NCI-H2107 treated with DMSO at 0.1 percent for 48 hours (cell line): ENCODE results near the gene DENND4A.
"Not testable (repeated sequence)": the region's sequence is repeated elsewhere in the genome, so short reads cannot be mapped to it uniquely, and the experiment has no call there.

Source experiments
- DNase-seq: peaks from one replicate; lab custom pipeline; 2025; ENCODE audit not compliant: unreplicated experiment; lab: John Stamatoyannopoulos, UW

The DENND4A gene

DNA sequence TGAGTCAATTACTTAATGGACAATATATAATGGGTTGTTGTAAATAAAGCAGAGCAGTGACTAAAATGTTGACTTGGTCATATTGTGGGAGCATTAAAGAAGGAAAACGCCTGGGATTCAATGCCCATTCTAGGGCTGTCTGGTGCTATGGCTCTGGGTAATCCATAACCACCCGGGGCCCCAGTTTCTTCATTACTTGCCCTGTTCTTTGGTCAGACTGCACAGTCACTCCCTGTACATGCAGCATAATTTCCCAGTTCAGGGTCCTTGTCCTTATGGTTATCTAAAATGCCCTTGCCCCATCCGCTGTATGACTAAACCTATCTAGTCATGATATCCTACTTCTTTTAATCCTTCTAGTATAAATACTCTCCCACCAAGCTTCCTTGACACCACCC, 27.5 kb upstream of the DENND4A start:
- DNase-seq = no peak

DNA sequence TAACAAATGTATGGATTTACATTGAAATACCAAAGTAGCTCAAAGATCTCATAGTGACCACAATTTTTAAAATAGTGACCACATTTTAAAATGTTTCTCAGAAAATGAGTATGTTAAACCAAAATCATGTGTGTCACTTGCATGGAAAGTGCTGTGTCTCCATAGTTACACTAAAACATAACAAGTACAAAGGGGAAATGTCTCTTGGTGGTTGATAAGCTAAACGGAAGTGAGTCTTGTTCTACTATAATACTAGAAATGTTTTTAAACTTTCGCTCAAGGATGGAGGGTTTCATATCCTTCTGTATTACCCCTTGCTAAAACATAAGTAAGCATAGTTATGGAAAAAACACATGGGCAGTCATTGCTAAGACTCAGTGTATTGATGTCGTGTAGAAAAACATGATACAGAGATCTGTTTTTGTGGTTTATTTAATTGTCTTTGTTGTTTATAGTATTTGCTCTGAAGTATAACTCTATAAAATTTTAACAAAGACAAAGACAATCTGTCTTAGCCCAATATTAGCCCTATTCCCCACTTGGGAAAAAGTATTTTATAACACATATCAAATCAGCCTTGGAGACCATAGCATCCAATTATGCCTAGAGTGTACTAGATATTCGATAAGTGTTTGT, 27.0 kb upstream of the DENND4A start:
- peak; percentile 13 for DNase-seq

DNA sequence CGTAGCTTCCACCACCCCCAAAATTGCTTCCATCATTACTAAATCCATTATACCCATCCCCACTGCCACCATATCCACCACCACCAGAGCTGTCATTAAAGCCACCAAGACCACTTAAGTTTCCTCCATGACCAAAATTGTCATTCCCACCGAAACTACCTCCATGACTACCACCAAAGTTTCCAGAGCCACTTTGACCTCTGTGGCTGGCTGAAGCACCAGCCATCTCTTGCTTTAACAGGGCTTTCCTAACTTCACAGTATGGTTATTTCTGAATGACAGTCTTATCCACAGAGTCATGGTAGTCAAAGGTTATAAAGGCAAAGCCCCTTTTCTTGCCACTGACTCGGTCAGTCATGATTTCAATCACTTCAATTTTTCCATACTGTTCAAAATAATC, 24.3 kb upstream of the DENND4A start:
- DNase-seq = no peak

DNA sequence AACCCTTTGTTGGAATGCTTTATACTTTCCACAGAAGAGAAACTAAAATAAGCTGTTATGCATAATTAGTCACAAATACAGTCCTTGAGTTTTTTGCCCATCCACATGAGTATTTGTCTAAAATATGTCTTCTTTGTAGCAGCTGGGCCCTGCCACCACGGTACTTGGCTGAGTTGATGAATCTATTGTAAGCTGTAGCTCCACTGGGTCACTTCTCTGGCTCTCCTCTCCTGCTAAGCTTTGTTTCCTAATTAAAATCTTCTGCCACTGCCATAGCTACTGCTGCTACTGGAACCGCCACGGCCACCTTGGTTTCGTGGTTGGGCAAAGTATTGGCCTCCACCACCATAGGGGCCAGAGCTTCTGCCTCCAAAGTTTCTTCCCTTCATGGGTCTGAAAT, 23.9 kb upstream of the DENND4A start:
- DNase-seq = not testable (repeated sequence)

DNA sequence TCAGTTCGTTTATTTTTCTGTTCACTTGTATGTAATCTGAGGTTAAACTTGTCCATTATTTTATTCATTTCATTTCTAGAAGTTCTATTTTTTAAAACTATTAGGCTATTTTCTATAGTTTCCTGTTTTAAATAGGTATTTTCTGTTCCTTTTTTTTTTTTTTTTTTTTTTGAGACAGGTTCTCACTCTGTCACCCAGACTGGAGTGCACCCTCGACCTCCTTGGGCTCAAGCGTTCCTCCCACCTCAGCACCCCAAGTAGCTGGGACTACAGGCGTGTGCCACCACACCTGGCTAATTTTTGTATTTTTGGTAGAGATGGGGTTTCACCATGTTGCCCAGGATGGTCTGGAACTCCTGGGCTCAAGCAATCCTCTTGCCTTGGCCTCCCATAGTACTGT, 22.2 kb upstream of the DENND4A start:
- not testable (repeated sequence) for DNase-seq

DNA sequence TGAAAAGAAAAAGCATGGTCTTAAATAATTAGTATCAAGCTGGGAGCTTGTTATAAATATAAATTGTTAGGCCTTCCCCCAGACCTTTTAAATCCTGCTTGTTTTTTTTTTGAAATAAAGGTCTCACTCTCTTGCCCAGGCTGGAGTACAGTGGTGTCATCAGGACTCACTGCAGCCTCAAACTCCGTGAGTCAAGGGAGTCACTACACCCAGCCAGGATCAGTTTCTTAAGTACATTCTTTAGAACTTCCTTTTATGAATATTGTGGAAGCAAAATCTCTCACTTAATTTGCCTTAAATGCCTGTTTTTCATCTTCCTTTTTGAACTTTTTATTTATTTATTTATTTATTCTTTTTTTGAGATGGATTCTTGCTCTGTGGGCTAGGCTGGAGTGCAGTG, 20.8 kb upstream of the DENND4A start:
- DNase-seq = no peak

DNA sequence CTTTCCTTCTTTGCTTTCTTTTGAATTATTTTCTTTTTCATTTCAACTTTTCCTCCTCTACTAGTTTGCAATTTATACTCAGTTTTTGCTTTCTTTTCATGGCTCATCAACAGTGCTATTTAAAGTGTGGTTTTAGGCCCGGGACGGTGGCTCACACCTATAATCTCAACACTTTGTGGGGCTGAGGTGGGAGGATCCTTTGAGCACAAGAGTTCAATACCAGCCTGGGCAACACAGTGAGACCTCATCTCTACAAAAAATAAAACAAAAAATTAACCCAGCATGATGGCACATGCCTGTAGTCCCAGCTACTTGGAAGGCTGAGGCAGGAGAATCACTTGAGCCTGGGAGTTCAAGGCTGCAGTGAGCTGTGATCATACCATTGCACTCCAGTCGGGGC, 20.4 kb upstream of the DENND4A start:
- DNase-seq = no peak

DNA sequence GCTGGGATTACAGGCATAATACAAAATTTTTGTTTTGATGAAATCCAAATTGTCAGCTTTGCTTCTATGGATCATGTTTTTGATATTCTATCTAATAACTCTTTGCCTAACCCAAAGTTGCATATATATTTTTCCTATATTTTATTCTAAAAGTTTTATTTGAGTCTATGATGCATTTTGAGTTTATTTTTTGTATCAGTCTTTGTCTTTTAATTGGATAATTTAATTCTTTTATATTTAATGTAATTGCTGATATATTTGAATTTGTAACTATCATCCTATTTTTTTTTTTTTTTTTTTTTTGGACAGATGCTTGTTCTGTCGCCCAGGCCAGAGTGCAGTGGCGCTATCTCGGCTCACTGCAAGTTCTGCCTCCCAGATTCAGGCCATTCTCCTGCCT, 19.7 kb upstream of the DENND4A start:
- DNase-seq = no peak

DNA sequence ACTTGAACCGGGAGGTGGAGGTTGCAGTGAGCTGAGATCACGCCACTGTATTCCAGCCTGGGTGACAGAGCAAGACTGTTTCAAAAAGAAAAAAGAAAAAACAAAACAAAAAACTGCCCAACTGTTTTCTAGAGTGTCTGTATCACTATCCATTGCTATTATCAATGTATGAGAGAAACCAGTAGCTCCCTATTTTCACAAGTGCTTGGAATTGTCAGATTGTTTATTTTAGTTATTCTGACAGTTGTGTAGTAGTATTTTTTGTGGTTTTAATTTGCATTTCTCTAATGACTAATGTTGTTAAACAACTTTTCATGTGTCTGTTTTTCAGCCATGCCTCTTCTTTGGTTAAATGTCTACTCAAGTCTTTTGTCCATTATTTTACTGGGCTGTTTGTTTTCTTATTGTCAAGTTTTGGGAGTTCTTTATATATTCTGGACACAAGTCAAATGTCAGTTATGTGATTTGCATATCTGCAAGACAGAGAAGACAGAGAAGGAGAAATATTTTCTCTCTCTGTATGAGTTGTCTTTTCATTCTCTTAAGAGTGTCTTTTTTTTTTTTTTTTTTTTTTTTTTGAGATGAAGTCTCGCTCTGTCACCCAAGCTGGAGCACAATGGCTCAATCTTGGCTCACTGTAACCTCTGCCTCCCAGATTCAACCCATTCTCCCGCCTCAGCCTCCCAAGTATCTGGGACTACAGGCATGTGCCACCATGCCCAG, 19.1 kb upstream of the DENND4A start:
- not testable (repeated sequence) for DNase-seq

DNA sequence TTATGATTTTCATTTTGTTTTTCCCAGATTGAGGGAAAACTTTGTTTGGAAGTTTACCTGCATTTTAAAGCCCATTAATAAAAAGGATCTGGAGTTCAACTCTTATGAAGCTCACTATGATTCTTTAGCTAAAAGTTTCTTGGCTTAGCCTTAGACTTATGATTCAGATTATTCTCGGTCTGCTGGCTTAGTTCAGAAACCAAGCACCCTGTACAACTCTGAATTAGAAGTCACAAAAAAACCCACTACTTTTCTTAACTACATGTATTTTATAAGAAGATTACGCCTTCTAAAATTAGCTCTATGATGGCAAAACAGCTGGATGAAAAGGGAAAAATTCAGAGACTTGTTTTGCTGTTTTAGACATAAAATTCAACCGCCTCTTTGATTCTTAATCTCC, 14.3 kb upstream of the DENND4A start:
- no peak for DNase-seq

DNA sequence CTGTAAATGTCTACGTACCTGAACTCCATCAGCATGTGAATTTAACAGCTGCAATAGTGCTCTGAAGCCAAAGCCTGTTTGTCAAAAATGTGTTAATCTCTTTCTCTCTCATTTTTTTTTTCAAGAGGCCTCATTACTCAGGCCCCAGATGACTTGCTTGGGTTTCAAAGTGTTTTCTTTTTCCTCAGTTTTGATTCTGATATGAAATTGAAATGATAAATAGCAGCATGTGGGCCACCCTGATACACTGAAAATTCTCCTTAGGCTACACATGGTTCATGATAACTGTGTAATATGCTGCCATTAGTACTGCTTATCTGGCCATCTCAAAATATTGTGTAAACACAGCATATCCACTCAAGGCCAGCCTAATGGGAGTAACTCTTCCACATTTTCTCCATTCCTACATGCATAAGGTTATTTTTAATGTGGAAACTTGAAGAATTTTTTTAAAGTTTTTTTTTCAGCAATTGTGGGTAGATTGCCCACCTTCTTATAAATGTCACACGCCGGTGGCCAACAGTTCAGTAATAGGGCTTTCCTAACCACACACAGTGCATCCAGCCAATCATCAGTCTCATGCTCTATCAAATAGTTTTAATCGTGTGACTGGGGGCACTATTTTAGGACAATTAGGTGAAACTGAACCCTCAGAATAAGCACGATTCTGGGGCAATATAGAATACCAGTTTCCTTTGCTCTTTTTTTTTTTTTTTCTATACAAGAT, 13.1 kb upstream of the DENND4A start:
- no peak for DNase-seq

DNA sequence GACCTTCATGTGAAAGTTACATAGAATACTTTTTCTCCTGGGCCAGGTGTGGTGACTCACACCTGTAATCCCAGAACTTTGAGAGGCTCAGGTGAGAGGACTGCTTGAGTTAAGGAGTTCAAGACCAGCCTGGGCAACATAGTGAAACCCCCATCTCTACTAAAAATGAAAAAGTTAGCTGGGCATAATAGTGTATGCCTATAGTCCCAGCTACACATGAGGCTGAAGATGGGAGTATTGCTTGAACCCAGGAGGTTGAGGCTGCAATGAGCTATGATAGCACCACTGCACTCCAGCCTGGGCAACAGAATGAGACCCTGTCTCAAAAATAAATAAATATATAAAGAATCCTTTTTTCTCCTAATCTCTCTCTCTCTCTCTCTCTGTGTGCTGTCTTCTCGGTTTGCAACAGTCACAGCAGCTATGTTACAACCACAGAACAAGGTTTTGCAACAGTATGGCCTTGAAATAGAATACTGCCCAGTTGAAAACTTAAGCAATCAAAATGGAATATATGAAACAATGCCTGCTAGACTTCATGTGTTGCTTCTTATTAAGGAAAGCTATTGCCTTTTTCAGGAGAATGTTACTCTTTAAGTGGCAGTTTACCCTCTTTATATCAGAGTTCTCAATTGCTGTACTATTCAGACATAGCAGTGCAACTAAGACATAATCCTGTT, 12.3 kb upstream of the DENND4A start:
- DNase-seq = no peak

DNA sequence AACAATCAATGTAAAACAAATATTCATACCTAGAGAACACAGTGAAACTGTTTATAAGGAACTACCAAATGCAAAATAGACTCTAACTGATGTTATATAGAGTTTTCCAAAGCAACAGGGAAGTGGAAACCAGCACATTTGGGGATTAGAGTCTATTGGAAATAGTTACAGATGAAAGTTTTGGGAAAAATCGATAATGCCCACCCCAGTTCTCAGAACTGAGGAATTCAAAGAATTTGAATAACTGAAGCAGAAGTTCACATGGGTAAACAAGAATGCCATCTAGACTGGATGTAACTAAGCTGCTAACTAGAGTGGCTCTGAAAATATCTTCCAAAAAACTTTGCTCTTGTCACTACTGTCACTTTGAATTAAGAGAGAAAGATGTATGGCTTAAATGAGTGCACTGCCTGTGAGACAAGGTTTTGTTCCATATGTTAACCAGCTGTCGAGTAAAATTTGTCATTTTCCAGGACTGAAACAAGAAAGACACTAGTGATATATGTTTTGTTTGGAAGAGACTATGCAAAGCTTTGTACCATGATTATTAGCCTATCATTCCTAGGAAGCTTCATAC, 9.2 kb upstream of the DENND4A start:
- DNase-seq = no peak

DNA sequence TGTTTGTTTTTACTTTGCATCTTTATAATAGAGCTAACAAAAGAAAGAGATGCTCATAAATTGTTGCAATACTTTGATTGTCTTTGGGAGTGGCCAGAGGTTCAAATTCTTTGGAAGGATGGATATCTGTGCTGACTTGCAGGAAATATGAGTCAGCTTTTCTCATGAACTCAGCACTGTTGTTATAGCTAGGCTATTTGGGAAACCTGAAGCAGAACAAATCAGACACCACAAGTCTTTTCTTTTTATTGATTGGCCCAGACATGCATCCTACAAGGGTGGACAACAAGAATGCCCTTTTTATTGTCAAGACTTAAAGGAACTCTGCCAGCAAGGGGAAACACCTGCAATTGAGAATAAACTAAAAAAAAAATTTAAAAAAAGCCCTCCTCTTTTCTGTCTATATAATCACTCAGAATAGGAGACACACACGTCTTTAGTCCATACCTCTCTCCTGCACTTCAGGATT, 4.6 kb upstream of the DENND4A start:
- DNase-seq = peak; percentile 30

DNA sequence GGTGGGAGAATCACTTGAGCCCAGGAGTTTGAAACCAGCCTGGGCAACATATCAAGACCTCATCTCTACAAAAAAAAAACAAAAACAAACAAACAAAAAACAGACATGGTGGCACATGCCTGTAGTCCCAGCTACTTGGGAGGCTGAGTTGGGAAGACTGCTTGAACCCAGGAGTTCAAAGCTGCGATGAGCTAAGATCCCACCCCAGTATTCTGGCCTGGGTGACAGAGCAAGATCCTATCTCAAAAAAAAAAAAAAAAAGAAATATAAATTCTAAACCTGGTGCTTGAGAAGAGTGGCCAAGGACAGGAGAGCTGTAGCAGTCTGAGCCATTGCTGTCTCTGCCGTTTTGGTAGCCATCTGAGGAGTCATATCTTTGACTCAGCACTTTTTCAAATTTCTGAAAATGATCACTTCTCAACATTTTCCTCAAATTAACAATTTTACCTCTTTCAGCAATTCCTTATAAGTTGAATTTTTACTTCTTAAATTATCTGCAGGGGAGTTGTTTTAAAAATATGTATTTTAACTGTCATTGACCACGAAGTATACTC, 3.6 kb upstream of the DENND4A start:
- no peak for DNase-seq

DNA sequence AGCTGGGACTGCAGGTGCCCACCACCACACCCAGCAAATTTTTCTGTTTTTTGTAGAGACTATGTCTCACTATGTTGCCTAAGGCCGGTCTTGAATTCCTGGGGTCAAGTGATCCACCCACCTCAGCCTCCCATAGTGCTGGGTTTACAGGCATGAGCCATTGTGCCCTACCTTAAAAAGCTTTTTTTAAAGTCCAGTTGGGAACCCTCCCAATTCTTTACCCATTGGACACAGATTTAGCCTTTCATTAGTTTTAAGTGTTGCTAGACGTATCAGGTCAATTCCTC, 1.7 kb upstream of the DENND4A start:
- DNase-seq = no peak

DNA sequence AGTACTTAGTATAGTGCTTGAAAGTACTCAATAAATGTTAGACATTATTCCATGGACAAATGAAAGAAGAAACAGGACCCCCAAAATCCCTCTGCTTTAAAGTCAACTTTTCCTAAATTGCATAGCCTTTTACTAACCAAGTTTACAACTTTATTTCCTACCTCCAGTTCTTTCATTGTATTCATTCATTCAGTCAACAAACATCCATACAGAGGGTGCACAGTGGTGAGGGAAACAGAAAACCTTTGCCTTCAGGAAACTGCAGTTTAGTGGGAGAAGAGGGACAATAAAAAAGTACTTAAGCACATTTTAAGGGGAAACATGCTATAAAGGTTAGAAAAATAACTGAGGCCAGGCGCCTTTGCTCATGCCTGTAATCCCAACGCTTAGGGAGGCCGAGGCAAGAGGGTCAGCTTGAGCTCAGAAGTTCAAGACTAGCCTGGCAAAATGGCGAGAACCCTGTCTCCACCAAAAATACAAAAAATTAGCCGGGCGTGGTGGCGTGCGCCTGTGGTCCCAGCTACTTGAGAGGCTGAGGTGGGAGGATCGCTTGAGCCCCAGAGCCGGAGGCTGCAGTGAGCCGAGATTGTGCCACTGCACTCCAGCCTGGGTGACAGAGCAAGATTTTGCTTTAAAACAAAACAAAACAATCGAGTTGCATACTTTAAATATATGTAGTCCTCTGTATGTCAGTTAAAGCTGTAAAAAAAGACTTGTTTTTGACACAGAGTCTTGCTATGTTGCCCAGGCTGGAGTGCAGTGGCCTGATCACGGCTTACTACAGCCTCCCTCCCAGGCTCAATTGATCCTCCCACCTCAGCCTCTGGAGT, 1.1 kb upstream of the DENND4A start:
- DNase-seq = no peak

DNA sequence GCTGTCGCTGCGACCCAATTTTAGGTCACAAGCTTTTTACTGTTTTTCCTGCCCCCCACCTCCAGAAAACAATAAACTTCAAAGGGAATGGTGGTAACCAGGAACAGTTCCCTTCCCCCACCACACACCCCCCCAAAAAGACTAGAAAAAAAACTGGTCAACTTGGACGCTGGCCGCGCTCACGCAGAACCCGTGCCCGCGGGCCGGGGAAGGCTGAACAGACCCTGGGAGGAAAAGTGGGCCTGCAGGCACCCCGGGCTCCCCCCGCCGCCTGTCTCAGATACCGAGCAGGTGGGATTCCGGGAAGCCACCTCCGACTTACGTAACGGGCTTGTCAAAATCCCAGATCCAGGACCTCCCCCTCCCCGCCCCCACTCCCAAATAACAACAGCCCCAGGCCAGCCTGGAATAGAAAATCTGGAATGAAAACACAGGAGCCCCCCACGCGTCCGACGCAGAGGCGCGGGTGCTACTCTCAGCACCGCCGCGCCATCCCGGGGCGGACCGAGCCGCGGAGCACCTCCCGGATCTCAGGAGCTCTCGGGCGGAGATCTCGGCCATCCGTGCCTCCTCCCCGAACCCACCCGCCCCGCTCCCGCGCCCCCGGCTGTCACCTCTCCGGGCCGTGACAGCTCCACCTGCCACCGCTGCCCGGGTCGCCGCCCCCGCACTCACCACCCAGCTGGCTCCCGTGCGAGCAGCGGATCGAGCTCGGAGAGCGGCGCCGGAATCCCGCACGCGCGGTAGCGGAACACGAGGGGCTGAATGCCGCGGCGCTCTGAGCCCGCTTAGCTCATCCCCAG, 557 bp downstream of the DENND4A start:
- no peak for DNase-seq

DNA sequence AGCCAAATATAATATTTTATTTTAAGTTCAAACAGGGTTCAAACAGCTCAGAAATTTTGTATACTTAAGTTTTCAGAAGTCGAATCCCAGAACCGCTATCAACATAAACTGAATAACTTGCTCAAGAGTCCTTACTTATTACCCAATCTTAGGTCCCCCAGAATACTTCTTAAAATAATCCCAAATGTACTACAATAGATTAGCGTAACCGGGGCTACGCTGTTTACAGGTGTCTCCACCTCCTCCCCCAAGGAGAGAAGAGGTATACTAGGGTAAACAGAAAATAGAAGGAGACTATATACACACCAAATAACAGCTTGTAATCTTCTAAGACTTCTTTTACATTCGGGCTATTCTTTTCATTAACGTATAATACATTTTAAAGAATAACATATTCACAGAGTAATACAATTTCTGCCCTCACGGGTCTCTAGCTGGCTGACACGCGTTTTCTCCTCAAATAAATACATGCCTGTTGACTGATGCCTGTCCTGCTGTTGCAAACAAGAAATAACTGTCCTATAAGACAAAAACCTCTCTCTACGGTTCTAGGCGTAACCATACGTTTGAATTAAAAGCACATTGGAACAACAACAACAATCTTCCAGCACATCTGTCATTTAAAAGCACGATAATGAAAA, 1.3 kb downstream of the DENND4A start:
- DNase-seq = peak; percentile 5
